ENCODE data around the gene MTREX.

MTREX gene

GRCh38 chr5:55290991-55291390, 16.8 kb upstream of the MTREX start:
- DNase-seq (ENCODE audit: extremely low read depth, low read depth): no peak
- no peak for TF ChIP-seq CTCF (IDR thresholded peaks at IDR 0.05; ENCODE audit: low read depth, low read length, missing control alignments)
- H3K4me3 ChIP-seq (replicated peaks; ENCODE audit: low read depth, low read length): no peak overlapping the region

GRCh38 chr5:55294935-55295334, 12.9 kb upstream of the MTREX start:
- DNase-seq (ENCODE audit: extremely low read depth, low read depth): no peak
- no peak overlapping the region for H3K4me3 ChIP-seq (replicated peaks; ENCODE audit: low read depth, low read length)
- no peak for TF ChIP-seq CTCF (IDR thresholded peaks at IDR 0.05; ENCODE audit: low read depth, low read length, missing control alignments)

- no peak for DNase-seq (ENCODE audit: extremely low read depth, low read depth)
- TF ChIP-seq CTCF (IDR thresholded peaks at IDR 0.05; ENCODE audit: low read depth, low read length, missing control alignments): no peak
- no peak overlapping the region for H3K4me3 ChIP-seq (replicated peaks; ENCODE audit: low read depth, low read length)
Measured at GRCh38 chr5:55300890-55301289, 6.9 kb upstream of the MTREX start.

- H3K4me3 ChIP-seq (replicated peaks; ENCODE audit: low read depth, low read length): no peak overlapping the region
- DNase-seq (ENCODE audit: extremely low read depth, low read depth): no peak
- no peak for TF ChIP-seq CTCF (IDR thresholded peaks at IDR 0.05; ENCODE audit: low read depth, low read length, missing control alignments)
Measured at GRCh38 chr5:55303238-55303690, 4.5 kb upstream of the MTREX start.

- no peak for DNase-seq (ENCODE audit: extremely low read depth, low read depth)
- no peak for TF ChIP-seq CTCF (IDR thresholded peaks at IDR 0.05; ENCODE audit: low read depth, low read length, missing control alignments)
- no peak overlapping the region for H3K4me3 ChIP-seq (replicated peaks; ENCODE audit: low read depth, low read length)
Measured at GRCh38 chr5:55304584-55304983, 3.2 kb upstream of the MTREX start.

GRCh38 chr5:55305345-55305744, 2.4 kb upstream of the MTREX start:
- TF ChIP-seq CTCF (IDR thresholded peaks at IDR 0.05; ENCODE audit: low read depth, low read length, missing control alignments): no peak
- no peak for DNase-seq (ENCODE audit: extremely low read depth, low read depth)
- H3K4me3 ChIP-seq (replicated peaks; ENCODE audit: low read depth, low read length): peak overlapping the region; percentile 98

- no peak for TF ChIP-seq CTCF (IDR thresholded peaks at IDR 0.05; ENCODE audit: low read depth, low read length, missing control alignments)
- peak overlapping the region; percentile 98 for H3K4me3 ChIP-seq (replicated peaks; ENCODE audit: low read depth, low read length)
- DNase-seq (ENCODE audit: extremely low read depth, low read depth): no peak
Measured at GRCh38 chr5:55306641-55307382, 977 bp upstream of the MTREX start.
